ENCODE results near the gene OR2G6.
"Not testable (repeated sequence)": the region's sequence is repeated elsewhere in the genome, so short reads cannot be mapped to it uniquely, and the experiment has no call there.

Gene OR2G6

DNA sequence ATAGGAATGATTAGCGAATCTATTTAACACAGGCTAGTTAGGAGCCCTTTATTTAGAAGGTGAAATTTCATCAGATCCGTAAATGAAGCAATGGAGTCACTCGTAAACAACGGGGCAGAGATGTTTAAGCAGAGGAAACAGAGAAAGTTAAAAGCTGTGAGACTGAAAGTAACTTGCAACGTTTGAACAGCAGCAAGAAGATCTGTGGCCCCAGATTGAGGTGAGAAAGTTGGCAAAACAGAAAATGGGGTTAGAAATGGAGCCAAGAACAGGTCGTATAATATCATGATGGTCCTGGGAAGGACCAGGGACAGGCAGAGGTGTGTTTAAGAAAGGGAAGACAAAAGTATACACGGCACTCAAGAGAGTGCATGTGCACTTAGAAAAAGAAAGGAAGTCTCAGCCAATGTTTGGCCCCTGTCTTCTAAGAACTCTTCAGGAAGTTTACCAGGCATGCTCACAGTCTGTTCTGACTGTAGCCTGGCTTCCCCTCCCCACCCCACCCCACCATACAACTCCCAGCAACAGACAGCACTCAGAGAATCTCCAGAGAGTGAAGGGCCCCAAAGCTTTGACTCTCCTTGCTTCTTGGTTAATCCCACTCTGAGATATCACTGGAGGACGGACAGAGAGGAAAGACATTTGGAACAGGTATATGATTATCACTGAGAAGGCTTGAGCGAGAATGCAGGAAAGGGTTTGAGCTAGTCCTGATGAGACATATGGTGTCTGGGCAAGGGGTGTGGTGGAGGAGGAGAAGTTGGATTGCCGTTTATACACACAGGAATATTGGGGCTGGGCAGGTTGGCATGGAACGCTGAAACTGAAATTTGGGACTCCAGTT, 57.9 kb downstream of the OR2G6 start:
- not testable (repeated sequence) for H3K9me3 Mint-ChIP-seq, H3K27me3 Mint-ChIP-seq, H3K36me3 Mint-ChIP-seq
- peak overlapping the region; percentile 96 for H3K27ac Mint-ChIP-seq
- peak overlapping the region; percentile 91 for H3K4me3 Mint-ChIP-seq
- H3K4me1 Mint-ChIP-seq: peaks cover 30% of the 10 kb centered on the region

GRCh38 chr1:248569049-248569448, 61.2 kb downstream of the OR2G6 start:
- not testable (repeated sequence) for H3K27me3 Mint-ChIP-seq, H3K4me3 Mint-ChIP-seq, H3K36me3 Mint-ChIP-seq, H3K9me3 Mint-ChIP-seq, H3K27ac Mint-ChIP-seq
- peaks cover 32% of the 10 kb centered on the region for H3K4me1 Mint-ChIP-seq

DNA sequence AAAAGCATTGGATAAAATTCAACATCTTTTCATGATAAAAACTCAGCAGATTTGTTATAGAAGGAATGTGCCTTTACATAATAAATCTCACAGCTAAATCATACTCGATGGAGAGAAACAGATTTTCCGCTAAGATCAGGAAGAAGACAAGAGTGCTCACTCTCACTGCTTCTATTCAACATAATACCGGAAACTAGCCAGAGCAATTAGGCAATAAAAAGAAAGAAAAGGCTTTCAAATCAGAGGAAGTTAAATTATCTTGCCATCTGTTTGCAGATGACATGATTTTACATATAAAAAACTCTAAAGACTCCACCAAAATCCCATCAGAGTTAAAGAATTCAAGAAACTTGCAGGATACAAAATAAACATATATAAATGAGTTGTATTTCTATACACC, 62.9 kb downstream of the OR2G6 start:
- H3K4me3 Mint-ChIP-seq: peak overlapping the region; percentile 20
- not testable (repeated sequence) for H3K27ac Mint-ChIP-seq, H3K27me3 Mint-ChIP-seq, H3K9me3 Mint-ChIP-seq, H3K36me3 Mint-ChIP-seq
- peaks cover 23% of the 10 kb centered on the region for H3K4me1 Mint-ChIP-seq

DNA sequence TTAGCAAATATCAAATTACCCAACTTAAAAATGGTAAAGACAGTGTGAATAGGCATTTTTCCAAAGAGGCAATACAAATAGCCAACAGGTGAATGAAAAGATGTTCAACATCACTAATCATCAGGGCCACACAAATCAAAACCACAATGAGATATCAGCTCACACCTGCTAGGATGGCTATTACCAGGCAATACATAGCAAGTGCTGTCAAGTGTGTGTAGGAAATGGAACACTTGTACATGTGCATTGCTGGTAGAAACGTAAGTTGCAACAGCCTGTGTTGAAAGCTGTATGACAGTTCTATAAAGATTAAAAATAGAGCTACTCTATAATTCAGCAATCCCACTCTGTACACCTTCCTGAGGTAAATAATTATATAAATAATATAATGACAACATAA, 64.2 kb downstream of the OR2G6 start:
- H3K4me3 Mint-ChIP-seq, H3K27me3 Mint-ChIP-seq, H3K27ac Mint-ChIP-seq, H3K9me3 Mint-ChIP-seq, H3K36me3 Mint-ChIP-seq: not testable (repeated sequence)
- peaks cover 14% of the 10 kb centered on the region for H3K4me1 Mint-ChIP-seq

GRCh38 chr1:248573856-248574255, 66.0 kb downstream of the OR2G6 start:
- H3K36me3 Mint-ChIP-seq, H3K9me3 Mint-ChIP-seq, H3K4me3 Mint-ChIP-seq, H3K27ac Mint-ChIP-seq, H3K27me3 Mint-ChIP-seq: not testable (repeated sequence)
- peaks cover 11% of the 10 kb centered on the region for H3K4me1 Mint-ChIP-seq

- not testable (repeated sequence) for H3K27me3 Mint-ChIP-seq, H3K27ac Mint-ChIP-seq, H3K36me3 Mint-ChIP-seq, H3K4me1 Mint-ChIP-seq, H3K9me3 Mint-ChIP-seq, H3K4me3 Mint-ChIP-seq
These were observed 66.8 kb downstream of the OR2G6 start, which contains the start of gene OR2T34 for GRCh38 chr1:248574657-248575056. TSS of gene OR2T34 (minus strand) at chr1:248574757. CDS start at chr1:248574757, 0 bp downstream.

DNA sequence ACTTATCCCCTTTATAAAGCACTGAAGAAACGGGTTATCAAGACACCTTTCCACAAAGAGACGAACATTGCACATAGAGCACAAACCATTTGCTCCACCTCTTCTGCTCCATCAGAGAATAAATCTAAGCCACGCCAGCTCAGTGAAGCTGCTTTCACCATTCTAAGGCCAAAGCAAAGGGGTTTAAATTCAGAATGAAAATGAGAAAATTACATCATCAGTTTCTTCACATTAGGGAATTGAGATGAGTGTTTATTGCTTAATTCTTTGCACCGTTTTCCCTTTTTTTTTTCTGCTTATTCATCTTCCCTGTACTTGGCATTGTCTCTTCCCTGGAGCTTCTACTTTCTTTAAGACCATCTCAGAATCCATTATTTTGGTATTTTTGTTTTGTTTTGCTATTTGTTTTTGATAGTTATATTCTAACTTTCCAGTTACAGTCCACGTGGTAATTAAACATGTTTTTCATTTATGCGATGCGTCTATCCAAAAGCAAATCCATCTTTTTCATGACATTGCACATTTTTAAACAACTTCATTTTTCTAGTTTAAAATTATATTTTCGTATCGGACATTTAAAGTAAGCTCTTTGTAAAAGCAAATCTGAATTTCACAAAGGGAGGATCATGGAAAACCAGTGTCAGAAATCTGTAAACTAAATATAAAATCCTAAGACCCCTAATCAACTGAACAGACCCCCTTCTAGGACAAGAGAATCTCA, 68.5 kb downstream of the OR2G6 start:
- no peaks in the 10 kb centered on the region for H3K4me1 Mint-ChIP-seq
- no peaks in the 10 kb centered on the region for H3K36me3 Mint-ChIP-seq
- H3K27me3 Mint-ChIP-seq: no peaks in the 10 kb centered on the region
- no peak overlapping the region for H3K27ac Mint-ChIP-seq
- H3K9me3 Mint-ChIP-seq: peaks cover 7% of the 10 kb centered on the region
- no peak overlapping the region for H3K4me3 Mint-ChIP-seq
